ENCODE results near the gene CTTN.

CTTN gene

DNA sequence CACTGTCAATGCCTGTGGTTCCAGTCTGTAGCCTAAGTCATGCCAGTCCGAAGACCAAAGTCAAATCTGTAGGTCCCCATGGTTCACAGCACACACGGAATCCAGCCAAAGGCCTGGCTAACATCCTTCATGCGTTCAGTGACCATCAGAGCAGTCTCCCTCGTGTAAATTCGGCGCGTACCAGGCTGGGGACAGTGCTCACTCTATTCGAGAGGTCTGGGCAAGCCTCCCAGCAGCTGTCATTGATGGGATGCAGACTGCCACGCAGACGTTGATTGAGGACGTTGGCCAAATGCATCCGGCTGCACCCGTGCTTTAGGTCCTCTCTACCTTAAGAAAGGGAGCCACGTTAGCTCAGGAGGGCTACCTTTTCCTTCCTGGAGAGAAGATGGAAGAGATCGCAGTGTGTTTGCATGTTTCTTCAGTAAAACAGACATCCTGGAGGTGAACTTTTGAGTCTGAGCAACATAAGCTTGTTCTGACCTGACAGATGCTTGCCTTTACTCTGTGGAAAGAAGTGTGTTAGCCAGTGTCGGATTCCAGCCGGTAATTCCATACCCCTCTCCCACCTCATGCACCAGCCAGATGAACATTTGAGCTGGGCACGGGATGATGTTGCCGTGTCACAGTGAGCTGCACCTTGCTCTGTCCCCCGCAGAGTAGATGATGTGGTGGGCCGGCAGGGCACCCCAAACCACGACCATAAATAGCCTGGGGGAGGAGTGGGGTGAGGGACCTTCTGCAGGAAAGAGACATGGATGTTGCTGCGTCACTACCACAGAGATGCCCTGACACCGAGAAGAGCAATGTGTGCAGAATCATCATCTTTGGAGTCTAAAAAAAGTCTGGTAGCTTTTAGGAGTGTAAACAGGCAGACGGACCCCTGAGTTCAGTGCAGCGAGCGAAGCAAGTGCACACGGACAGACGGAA is 12.2 kb downstream of the CTTN start:
- DNase-seq (ENCODE audit: low spot score): no peak

DNA sequence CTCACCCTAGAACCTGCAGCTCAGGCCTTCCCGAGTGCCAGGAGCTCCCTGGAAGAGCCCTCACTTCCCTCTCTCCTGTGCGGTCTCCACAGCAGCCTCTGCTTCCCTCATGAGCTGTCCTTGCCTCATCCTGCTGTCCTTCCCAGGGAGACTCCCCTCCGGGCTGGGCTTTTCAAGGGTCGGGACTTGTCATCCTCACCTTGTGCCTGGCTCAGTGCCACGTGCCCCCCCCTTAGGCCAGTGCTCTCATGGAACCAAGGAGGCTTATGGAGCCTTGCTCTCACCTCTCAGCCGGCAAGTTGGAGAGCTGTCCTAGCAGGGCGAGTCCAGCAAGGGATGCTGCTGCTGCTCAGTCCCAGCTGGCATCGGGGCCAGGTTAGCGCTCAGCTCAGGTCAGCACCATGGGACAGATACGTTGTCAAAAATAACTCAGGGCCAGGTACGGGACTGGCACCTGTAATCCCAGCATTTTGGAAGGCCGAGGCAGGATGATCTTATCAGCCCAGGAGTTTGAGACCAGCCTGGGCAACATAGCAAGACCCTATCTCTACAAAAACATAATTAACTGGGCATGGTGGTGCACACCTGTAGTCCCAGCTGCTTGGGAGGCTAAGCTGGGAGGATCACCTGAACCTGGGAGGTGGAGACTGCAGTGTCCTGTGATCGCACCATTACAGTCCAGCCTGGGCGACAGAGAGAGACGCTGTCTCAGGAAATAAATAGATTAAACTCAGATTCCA is 13.6 kb downstream of the CTTN start:
- DNase-seq (ENCODE audit: low spot score): no peak

DNA sequence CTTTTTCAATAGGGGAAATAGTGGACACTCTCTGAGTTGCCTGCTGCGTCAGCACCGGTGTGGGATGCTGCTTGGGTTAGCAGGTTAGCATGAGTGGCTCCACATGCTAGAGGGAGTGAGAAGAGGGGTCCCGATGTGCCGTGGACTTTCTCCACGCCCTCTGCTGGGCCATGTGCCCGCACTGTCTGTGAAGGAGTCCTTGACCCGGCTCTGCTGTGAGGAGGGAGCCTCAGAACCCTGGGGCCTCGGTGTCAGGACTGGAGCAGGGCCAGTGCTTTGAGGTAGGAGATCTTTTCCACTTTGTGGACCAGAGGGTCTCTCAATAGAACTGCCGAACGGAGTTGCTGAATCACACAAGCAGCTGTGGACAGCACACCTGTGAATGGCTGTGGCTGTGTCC is 14.8 kb downstream of the CTTN start:
- no peak for DNase-seq (ENCODE audit: low spot score)

DNA sequence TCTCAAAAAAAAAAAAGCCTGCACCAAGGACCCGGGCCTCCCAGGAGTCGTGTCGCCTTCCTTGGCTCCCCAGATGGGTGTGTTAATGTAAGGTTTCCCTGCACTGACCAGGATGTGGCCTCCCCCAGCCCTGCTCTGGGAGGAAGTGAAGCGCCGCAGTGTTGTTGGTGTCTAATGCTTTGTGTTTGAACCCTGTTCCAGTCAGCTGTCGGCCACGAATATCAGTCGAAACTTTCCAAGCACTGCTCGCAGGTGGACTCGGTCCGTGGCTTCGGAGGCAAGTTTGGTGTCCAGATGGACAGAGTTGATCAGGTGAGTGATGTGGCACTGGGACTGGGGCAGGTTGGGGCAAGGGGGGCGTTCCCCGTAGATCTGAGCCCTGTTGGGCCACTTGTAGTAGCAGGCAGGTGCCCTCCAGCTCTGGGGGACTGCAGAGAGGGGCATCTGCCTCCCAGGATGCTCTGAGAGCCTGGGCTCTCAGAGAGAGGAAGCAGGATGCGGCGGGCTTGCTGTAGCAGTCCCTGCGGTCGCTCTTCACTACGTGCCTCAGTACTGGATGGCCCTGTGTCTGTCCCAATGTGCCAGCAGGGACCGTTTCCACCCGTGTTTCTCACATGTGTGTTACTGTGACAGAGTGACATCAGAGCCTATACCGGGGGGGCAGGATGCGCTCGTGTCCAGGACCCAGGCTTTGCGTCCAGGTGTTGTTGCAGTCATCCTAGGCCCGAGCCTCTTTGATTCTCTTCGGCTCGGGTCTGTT is 16.2 kb downstream of the CTTN start:
- no peak for DNase-seq (ENCODE audit: low spot score)

DNA sequence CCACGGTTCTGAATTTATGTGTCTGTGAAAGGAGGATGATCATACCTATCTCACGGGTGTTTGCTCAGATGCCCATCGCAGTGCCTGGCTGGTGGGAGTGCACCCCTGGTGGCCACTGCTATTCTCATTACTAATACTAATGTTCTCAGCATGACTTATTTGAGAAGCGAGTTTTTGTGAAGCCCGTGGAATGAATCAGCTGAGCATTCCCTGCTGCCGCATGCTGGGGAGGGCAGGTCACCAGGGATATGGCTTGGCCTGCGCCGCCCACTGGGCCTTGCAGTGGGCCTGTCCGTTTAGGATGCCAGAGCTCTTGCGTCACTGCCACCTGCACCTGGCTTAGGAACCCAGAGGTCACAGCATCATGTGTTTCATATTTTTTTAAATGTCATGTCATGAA is 16.9 kb downstream of the CTTN start:
- DNase-seq (ENCODE audit: low spot score): no peak

DNA sequence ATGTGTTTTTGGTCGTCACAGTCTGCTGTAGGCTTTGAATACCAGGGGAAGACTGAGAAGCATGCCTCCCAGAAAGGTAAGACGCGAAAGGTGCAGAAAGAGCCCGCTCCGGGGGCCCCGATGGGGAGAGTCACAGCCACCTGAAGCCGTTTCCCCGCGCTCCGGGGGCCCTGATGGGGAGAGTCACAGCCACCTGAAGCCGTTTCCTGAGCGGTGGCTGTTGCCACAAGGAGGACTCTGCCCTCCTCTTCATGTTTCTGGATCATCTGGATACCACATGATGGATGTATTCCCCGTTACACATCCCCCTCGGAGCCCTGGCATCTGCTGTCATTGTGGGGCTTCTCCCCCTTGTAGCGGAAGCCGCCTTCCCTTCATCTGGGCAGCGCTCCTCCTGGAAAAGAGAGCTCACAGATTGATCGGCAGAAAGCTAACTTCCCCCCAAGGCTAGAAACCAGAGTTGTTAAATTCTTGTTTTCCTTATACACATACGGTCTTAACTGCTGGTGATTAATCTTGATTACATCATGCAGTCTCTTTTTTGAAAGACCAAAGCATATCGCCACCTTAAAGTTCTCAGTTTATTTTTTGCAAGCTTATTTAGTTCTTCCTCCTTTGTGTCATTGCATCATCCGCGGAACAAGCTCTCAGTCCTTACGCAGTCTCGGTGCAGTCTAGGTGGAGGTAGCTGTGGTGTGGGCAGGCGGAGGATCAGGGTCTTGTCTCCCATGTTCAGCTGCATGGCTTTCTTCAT is 17.5 kb downstream of the CTTN start:
- DNase-seq (ENCODE audit: low spot score): no peak

DNA sequence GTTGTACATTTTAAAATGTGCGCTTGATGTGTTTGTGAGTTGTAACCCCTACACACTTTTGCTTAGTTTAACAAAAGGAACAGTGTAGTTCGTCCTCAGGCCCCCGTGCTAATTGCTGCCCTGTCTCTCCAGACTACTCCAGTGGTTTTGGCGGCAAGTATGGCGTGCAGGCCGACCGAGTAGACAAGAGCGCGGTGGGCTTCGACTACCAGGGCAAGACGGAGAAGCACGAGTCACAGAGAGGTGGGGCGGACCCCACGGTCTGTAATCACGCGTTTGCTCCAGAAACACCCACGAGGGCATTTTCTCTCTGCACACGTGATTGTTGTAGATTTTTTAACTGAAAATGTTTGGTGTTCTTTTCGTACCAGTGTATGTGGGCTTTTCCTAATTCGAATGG is 18.6 kb downstream of the CTTN start:
- DNase-seq (ENCODE audit: low spot score): no peak

DNA sequence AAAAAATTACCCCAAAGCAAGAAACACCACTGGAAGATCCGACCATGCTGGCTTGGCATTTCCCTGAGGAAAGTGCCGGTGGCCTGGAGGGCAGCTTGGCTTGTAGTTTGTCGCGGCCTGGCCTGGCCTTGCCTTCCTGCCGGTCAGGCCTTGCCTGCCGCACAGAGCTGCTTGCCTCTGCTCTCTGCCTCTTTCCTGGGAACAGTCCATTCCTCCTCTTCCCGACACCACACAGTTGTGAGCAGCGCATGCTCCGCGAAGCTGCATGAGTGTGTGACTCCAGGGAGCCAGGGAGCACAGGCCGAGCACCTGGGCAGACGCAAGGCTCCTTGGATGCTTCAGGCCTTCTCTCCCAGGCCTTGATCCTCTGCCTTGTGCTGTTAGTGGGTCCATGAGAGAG is 19.8 kb downstream of the CTTN start:
- no peak for DNase-seq (ENCODE audit: low spot score)

DNA sequence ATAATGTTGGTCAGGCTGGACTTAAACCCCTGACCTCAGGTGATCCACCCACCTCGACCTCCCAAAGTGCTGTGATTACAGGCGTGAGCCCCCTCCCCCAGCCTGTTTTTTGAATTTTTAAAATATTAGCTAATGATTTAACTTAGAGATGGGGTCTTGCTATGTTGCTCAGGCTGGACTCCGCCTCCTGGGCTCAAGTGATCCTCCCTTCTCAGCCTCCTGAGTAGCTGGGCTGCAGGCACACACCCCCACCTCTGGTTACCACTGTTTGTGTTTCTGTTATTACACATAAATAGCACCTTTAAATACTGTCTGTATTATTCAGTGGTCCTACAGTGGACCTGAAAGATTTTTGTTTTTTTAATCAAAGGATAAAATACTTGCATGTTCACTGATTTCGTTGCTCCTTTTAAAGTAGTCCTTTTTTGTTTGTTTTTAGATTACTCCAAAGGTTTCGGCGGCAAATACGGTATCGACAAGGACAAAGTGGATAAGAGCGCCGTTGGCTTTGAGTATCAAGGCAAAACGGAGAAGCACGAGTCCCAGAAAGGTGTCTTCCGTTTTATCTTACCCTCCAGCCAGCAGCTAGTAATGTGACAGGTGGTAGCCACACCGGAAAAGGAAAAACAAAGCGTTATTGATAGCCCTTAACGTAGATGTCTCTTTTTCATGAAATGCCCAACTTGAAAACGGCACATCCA is 21.1 kb downstream of the CTTN start:
- no peak for DNase-seq (ENCODE audit: low spot score)

DNA sequence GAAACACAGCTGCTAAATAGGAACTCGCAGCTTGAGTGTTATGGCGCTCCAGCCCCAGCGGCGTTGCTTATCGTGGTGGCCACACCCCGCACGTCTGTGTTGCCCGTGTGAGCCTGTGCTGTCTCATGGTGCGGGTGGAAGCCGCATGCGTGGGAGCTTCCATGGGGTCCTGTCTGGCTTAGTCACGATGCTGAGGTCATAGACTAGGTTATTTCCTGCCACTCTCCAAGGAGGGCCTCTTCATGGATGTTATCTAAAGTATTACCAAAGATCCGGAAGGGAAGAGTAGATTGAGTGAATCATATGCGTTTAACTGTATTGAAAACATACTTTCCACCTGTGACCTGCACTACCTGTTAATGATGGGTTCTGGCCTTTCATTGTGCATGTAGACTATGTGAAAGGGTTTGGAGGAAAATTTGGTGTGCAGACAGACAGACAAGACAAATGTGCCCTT is 21.7 kb downstream of the CTTN start:
- DNase-seq (ENCODE audit: low spot score): no peak

DNA sequence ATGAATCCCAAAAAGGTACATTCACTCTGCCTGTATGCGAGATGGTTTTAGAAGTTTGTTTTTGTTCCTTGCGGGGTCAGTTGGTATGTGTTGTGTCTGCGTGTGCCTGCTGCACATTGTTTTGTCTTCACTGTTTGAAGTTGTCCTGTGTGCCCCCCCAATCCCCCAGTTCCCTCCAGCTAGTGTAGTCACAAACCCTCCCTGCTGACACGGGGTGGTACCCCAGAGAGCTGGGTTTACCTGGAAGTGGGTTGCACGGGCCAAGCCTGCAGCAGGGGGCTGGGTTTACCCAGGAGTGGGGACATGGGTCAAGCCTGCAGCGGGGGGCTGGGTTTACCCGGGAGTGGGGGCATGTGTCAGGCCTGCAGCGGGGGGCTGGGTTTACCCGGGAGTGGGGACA is 22.2 kb downstream of the CTTN start:
- no peak for DNase-seq (ENCODE audit: low spot score)

DNA sequence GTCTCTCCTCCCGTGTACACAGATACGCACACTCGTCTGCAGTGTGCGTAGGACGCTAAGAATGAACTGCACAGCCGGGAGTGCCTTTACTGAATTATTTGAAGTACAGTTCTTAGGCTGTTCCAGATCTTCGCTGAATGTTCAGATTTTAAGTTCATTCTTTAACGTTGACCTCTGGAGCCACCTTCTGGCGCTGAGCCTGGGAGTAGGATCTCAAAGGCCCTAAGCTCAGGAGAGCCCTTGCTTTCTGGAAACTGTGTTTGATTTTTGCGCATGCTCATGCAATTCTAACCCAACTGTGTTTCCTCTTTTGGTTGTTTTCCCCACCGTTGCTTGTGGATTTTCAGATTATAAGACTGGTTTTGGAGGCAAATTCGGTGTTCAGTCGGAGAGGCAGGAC is 22.8 kb downstream of the CTTN start:
- DNase-seq (ENCODE audit: low spot score): no peak

DNA sequence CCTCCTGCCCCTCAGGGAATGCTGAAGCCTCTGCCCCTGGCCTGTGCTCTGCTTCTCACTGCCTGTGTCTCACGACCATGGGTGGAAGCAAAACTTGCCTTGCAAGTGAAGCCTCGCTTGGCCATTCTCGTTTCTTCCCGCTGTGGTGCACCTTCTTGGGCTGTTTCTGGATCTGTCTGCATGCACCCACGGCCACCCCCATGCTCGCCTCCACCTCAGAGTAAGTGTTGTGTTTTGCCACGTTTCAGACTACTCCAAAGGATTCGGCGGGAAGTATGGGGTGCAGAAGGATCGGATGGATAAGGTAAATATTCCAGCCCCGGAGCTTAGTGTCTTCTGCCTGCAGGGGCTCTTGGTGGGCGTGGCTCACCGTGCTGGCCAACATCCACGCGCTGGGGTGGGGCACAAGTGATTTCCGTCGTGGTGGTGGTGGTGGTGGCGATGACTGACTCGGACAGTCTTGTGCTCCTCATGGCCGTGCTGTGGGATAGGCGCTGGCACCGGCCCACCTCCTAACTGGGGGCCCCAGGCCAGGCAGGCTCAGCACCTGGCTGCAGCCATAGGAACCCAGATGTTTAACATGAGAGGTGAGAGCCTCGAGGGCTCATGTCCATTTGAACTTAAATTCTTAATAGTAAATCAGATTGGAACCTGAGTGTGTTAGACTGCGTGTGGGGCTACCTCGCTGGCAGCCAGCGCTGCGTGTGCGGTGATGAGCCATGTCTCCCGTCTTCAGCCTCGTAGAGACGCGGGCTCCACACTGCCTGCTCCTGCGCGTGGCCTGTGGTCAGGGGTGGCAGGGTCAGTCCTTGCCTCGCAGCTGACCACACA is 24.6 kb downstream of the CTTN start:
- no peak for DNase-seq (ENCODE audit: low spot score)

DNA sequence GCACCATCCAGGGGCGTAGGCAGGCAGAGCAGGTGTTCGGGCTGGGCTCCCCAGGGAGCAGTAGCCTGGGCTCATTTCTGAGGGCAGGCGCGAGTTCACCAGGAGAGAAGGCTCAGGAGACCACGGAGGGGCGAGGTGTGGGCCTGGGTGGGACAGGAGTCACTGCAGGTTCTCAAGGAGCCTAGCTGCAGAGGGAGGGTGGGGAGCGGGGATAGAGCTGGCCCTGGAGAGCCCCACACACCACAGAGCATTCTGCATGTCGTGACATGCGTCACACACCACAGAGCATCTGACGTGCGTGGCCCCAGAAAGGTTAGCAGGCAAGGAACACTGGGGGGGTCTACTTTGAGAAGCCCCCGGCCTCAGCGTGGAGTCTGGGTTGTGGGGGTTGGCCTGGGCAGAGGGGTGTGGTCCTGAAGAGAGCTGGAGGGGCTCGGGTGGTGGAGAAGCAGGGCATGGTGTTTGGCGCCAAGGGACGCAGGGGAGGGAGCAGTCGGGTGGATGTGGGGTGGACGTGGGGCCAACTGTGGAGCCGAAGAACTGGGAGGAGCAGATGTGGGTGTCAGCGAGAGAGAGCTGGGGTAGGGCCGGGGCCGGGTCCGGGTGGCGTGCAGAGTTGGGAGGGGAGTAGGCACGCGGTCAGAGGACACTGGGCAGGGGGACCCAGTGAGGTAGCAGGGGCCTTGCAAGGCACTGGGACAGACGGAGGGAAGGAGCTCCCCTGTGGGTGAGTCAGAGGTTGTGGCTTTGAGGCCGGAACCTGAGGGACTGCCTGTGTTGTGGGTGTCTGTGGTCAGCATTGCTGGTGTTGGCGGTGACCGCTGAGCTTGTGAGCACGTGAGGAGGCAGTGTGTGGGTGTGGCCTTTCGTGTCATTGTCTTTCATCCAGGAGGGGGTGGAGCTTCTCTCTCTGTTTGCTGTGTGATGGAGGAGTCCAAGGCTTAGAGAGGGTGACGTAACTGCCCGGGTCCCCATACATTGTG is 25.5 kb downstream of the CTTN start:
- no peak for DNase-seq (ENCODE audit: low spot score)

DNA sequence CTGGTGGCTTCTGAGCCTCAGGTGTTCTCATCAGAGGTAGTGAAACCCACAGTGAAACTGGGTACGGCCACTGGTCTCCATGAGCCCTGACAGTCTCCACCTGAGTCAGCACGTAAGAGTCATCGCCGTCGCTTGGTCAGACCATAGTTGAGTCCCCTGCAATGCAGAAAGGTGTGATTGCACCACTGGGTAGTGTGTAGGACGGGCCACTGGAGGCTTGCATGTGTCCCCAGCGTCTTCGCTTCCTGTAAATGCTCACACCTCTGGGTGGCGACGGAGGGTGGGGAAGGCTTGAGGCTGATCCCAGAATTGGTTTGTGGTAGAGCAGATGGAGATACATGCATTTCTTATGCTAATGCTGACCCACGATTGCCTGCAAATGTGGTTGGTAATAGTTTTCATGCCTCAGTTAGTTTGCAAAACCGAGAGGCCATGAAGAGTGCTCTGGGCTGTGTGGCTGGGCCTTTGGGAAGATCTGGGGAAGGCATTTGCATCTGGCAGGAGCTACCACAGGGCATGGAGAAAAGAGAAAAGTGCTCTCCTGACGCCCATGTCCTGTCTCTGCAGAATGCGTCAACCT is 26.5 kb downstream of the CTTN start:
- DNase-seq (ENCODE audit: low spot score): no peak

DNA sequence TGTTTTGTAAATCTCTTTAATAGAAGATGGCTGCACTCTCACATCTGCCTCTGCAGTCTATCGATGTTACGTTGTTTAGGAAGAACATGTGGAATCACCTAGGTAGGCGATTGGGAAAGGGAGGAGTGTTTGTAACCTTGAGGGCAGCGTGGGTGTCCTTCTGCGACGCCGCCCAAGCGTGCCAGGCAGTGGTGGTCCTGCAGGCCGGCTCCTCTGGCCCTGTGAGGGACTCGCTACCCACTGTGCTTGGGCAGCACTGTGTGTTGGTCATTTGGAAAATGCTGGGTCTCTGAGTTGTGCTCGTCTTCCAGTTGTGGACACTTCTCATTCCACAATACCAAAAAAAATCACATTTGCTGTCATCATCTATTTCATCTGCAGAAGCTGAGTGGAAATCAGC is 29.1 kb downstream of the CTTN start:
- no peak for DNase-seq (ENCODE audit: low spot score)

DNA sequence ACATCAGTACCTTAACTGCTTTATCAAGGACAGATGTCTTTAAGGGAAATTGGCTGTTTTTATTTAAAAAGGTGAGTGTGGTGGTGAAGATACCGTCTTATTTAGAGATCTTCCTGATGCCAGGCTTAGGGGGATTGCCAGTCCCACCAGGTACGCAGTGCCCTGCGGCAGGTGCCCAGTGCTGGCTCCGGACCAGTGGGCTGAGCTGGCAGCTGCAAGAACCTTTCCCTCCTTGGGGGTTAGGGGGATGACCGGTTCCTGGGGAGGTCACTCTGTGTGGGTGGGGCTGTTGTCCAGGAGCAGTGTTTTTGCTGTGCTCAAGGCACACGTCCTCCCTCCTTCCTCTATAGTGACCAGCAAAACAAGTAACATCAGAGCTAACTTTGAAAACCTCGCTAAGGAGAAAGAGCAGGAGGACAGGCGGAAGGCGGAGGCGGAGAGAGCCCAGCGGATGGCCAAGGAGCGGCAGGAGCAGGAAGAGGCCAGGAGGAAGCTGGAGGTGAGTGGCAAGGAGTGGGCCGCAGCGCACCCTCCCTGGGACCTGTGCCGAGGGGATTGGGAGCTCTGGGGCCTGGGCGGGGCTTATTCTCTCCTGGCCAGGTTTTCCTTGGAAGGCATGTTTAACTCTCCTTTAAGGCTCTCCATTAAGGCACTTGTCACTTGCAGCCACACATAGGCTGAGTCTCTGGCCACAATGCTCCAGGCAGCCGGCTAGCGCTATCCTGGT is 30.5 kb downstream of the CTTN start:
- DNase-seq (ENCODE audit: low spot score): no peak

DNA sequence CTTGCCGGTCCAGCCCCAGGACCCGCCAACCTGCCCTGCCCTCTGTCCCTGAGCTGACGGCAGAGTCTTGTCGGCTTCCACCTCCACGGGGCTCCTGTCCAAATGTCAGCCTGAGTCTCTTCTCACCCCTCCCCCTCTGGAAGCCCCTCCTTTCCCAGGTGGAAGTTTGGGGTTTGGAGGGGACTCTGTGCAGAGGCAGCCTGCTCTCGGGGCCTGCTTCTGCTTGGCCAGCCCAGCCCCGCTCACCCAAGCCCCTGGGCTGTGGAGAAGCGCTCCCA is 31.0 kb downstream of the CTTN start:
- no peak for DNase-seq (ENCODE audit: low spot score)
